NCI-H2081 (cell line): ENCODE results near the gene ZAP70.

Source experiments
- DNase-seq, 2 experiments: peaks; one replicate each; lab custom pipeline; 2025; lab: John Stamatoyannopoulos, UW

Gene ZAP70

GRCh38 chr2:97788986-97789644 lies 75.7 kb downstream of the ZAP70 start:
- no peak for DNase-seq
